HG03108 (cell line): ENCODE measurements around the gene FCHO1.
"Not testable (repeated sequence)": the region's sequence is repeated elsewhere in the genome, so short reads cannot be mapped to it uniquely, and the experiment has no call there.

Experiments used
- ATAC-seq: cut with Tn5 transposase; IDR thresholded peaks from one replicate; pipeline ENCODE4 v1.9.1; 2021; ENCODE audit warnings: moderate library complexity; ENCODE audit not compliant: unreplicated experiment

FCHO1 gene

GRCh38 chr19:17761148-17761547 is 9.9 kb downstream of the FCHO1 start:
- ATAC-seq = no peak

DNA sequence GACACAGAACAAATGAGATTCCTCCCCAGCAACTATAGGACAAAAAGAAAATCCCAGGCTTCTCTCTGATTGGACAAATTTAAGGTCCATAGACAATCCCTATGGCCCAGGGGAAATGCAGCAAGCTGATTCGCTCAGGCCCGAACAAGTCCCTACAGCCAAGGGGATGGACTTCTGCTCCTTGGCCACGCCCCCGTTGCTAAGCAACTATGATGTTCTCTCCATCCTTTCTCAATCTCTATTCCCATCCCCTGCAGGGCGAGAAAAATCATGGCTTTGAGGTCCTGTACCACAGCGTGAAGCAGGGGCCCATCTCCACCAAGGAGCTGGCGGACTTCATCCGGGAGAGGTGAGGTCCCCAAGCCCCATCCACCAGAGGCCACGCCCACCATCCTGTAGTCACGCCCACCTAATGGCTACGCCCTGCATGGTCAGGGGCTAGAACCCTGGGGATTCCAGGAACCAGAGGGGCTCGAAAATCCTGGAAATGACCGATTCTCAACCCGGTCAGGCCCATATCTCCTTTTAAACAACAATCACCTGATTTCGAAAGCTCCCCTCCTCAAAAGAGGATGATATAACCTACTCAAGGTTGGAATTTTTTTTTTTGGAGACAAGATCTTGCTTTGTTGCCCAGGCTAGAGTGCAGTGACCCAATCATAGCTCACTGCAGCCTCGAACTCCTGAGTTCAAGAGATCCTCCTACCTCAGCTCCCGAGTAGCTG is 11.4 kb downstream of the FCHO1 start:
- no peak for ATAC-seq

- no peak for ATAC-seq
These were observed 13.1 kb downstream of the FCHO1 start for GRCh38 chr19:17764348-17764747.

GRCh38 chr19:17765069-17765618 is 13.9 kb downstream of the FCHO1 start:
- no peak for ATAC-seq

DNA sequence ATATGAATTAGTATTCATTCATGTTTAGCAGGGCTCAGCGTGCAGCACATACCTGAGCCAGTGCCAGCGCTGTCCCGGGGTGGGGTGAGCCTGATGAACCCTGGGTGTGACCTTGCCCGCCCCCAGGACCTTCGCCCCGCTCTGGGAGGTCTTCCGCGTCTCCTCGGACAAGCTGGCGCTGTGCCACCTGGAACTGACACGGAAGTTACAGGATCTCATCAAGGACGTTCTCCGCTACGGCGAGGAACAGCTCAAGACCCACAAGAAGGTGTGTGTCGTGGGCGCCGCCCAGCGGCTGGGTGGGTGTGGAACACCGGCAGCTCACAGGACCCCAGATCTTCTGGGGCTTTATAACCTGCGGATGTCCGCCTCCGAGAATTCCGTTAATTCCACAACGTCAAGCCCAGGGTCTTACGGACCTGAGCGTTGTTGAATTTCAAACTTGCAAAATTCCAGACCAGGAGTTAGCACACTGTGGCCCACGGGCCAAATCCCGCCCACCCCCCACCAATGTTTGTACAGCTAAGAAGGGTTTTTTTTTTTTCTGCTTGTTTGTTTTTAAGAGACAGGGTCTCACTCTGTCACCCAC is 15.4 kb downstream of the FCHO1 start:
- no peak for ATAC-seq

DNA sequence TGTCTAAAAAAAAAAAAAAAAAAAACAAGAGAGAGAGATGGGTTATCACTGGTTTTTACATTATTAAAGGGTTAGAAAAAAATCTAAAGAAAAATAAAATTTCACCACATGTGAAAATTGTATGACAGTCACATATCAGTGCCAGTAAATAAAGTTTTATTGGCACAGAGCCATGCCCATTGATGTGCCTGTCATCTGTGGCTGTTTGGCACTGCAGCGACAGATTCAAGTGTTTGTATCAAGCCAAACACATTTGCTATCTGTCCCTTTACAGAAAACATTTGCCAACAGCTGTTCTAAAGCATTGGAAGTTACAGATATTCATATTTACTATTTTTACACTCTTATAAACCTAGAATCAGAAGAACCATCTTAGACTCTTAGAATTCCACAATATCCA is 16.3 kb downstream of the FCHO1 start:
- no peak for ATAC-seq

DNA sequence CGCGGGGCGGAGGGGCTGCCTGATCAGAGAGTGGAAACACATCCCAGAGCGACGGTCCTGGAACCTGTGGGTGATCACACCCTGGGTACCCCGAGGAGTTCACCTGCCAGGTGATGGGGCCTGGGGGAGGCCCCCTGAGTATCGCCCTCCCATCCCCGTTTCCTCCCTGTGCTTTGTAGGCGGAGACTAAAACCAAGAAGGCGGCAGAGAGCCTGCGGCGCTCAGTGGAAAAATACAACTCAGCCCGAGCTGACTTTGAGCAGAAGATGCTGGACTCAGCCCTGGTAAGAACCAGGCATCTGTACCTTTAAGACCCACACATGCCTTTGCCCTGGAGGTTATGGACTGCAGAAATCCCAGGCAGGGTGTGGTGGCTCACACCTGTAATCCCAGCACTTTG is 19.3 kb downstream of the FCHO1 start:
- ATAC-seq = no peak

- no peak for ATAC-seq
These were observed 20.9 kb downstream of the FCHO1 start for GRCh38 chr19:17772172-17772571.

GRCh38 chr19:17775245-17775927 is 24.1 kb downstream of the FCHO1 start:
- no peak for ATAC-seq

DNA sequence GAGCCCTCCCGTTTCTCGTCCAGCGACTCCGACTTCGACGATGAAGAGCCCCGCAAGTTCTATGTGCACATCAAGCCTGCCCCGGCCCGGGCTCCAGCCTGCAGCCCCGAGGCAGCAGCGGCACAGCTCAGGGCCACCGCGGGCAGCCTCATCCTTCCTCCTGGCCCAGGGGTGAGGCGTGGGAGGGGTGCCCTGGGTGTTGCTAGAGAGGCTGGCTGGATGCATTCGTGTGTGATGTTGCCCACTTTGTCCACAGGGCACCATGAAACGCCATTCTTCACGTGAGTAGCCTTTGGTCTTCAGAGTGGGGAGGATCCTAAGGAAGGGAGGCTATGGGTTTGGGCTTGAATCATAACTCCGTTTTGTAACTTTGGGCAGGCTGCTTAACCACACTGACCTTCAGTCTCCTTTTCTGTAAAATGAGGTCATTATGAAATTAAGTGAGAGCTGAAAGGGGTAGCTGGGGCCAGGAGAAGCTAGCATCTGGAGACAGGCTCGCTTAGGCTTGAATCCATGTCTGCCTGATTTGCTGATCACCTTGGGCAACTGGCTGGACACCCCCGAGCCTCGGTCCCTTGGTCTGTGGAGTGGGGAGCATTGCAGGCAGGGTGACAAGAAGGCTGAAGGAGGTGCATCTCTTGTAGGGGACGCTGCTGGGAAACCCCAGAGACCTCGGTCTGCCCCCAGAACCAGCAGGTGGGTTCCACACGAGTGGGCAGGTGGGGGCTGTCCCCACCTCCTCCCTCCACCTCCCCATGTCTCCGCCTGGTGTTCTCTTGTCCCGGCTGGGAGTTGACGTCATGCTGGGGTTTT is 24.9 kb downstream of the FCHO1 start:
- peak; percentile 70 for ATAC-seq

GRCh38 chr19:17777840-17778239 is 26.6 kb downstream of the FCHO1 start:
- not testable (repeated sequence) for ATAC-seq

GRCh38 chr19:17778251-17778967 is 27.1 kb downstream of the FCHO1 start:
- no peak for ATAC-seq

DNA sequence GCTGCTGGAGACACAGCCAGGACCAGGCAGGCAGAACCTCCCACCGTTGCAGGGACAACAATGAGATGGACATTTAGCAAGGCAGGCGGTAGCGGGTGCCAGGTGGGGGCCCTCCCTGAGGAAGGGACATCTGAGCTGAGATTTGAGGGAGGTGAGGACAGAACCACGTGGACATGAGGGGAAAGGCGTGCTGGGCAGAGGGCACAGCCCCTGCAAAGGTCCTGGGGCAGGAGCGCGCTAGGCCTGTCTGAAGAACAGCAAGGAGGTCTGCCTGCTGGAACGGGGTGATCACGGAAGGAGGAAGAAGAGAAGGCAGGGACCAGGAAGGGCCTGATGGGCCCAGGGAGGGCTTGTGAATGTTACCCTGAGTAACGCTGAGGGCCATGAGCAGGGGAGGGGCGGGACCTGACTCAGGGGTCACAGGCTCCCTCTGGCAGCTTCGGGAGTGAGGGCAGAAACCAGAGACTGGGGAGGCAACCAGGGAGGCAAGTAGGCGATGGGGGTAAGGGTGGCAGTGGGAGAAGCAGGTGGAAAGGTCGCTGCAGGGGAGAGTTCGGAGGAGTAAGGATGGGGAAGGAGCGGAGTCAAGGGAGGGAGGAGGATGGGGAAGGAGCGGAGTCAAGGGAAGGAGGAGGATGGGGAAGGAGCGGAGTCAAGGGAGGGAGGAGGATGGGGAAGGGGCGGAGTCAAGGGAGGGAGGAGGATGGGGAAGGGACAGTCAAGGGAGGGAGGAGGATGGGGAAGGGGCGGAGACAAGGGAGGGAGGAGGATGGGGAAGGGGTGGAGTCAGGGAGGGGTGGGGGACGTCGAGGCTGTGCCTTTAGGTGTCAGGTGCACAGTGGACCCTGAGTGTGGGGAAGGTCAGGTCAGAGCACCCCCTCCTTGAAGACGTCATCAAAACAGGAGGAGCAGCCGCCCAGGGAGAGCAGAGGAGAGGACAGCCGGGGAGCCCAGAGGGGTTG is 28.0 kb downstream of the FCHO1 start:
- ATAC-seq = no peak

- no peak for ATAC-seq
These were observed 29.5 kb downstream of the FCHO1 start for GRCh38 chr19:17780781-17781180.

- not testable (repeated sequence) for ATAC-seq
These were observed 32.4 kb downstream of the FCHO1 start for GRCh38 chr19:17783721-17784120.

- no peak for ATAC-seq
These were observed 33.1 kb downstream of the FCHO1 start for GRCh38 chr19:17784201-17785008.

GRCh38 chr19:17787274-17787913 is 36.1 kb downstream of the FCHO1 start:
- ATAC-seq = no peak

DNA sequence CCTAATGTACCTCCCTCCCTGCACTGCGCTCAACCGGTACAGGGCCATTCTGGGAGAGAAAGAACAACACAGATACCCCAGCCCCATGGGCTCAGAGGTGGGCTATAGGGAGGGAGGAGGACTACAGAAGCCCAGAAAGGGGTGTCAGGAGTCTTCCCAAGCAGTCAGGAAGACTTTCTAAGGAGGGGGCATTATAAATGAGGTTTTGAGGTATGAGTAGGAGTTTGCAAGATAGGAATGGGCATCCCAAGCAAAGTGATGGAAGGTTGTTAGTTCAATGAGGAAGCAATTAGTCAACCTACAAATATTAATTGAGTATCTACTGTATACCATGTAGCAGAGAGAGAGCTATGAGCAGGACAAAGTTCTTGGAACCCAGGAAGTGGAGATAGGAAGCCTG is 37.4 kb downstream of the FCHO1 start:
- ATAC-seq = no peak
